PC-3 (cell line): Measurements from ENCODE around the gene OR6C70. TPM values are rescaled to one million over a fixed set of nuclear protein-coding genes. Genes with fewer than 3 reads are reported as not detected.

Experiments
- ATAC-seq: fragments of 200-7000 bp; cut with Tn5 transposase; 2 replicates; pipeline ENCODE4 v1.9.1; 2020; ENCODE audit warnings: mild to moderate bottlenecking, moderate library complexity
- BruUV-seq: library from RNA; stranded (reverse); fragments of 400-500 nt; replicated peaks from 2 replicates; lab custom pipeline; 2021; lab: Mats Ljungman, UMichigan
- CTCF ChIA-PET: fragments of 300-600 bp; sonication (Branson Sonifier 250); formaldehyde crosslinking; loops from one replicate; lab custom pipeline; 2022; ENCODE audit warnings: antibody characterized with exemption; lab: Charles Lee
- POLR2A ChIA-PET: fragments of 300-600 bp; sonication (Branson Sonifier 250); formaldehyde crosslinking; loops from one replicate; lab custom pipeline; 2022; ENCODE audit warnings: antibody characterized with exemption; ENCODE audit not compliant: unreplicated experiment; lab: Charles Lee
- DNase-seq: peaks from one replicate; pipeline ENCODE4 v3.0.0-alpha.2; 2015
- H2AFZ ChIP-seq: fragments of 300-600 bp; sonication (generic); 2 replicates; pipeline ENCODE4 v1.6.0; 2016; ENCODE audit warnings: antibody characterized with exemption, low read length
- H3F3A ChIP-seq: fragments of 300-600 bp; sonication (generic); one replicate; pipeline ENCODE4 v1.6.0; 2017; ENCODE audit warnings: antibody characterized with exemption, low read length, control low read depth, mild to moderate bottlenecking; ENCODE audit not compliant: unreplicated experiment
- H3K27ac ChIP-seq: fragments of 300-600 bp; sonication (generic); 2 replicates; pipeline ENCODE4 v1.5.1; 2016; ENCODE audit warnings: mild to moderate bottlenecking, low read length
- H3K27me3 ChIP-seq: fragments of 300-600 bp; sonication (generic); 2 replicates; pipeline ENCODE4 v1.6.1; 2016; ENCODE audit warnings: low read length, mixed read lengths
- H3K36me3 ChIP-seq: fragments of 300-600 bp; sonication (generic); 2 replicates; pipeline ENCODE4 v1.6.1; 2016; ENCODE audit warnings: low read depth, mixed run types, low read length, mixed read lengths
- H3K4me1 ChIP-seq: fragments of 300-600 bp; sonication (generic); 2 replicates; pipeline ENCODE4 v1.5.1; 2016; ENCODE audit warnings: low read length; ENCODE audit not compliant: insufficient read depth
- H3K4me2 ChIP-seq: fragments of 300-600 bp; sonication (generic); 2 replicates; pipeline ENCODE4 v1.6.0; 2016; ENCODE audit warnings: low read length
- H3K4me3 ChIP-seq: fragments of 300-600 bp; sonication (generic); 2 replicates; pipeline ENCODE4 v1.5.1; 2016; ENCODE audit warnings: mild to moderate bottlenecking, low read length, mixed read lengths
- H3K79me2 ChIP-seq: fragments of 300-600 bp; sonication (generic); 2 replicates; pipeline ENCODE4 v1.6.1; 2017; ENCODE audit warnings: low read length, mixed read lengths
- H3K9ac ChIP-seq: fragments of 300-600 bp; sonication (generic); 2 replicates; pipeline ENCODE4 v1.6.0; 2016; ENCODE audit warnings: mild to moderate bottlenecking, low read length
- H3K9me2 ChIP-seq: fragments of 300-600 bp; sonication (generic); replicated peaks from 2 replicates; pipeline ENCODE4 v1.6.1; 2016; ENCODE audit warnings: mixed run types, low read length, mixed read lengths
- H3K9me3 ChIP-seq: fragments of 300-600 bp; sonication (generic); 2 replicates; pipeline ENCODE4 v1.6.1; 2016; ENCODE audit warnings: low read length, mixed read lengths
- H4K20me1 ChIP-seq: fragments of 300-600 bp; sonication (generic); 2 replicates; pipeline ENCODE4 v1.6.1; 2016; ENCODE audit warnings: low read length, mixed read lengths
- EZH2 ChIP-seq: fragments of 300-600 bp; sonication (generic); IDR thresholded peaks from one replicate; pipeline ENCODE4 v1.6.1; 2017; ENCODE audit warnings: antibody characterized with exemption, mild to moderate bottlenecking, low read length; ENCODE audit not compliant: unreplicated experiment
- EZH2phosphoT487 ChIP-seq: fragments of 300-600 bp; sonication (generic); IDR thresholded peaks from 2 replicates; pipeline ENCODE4 v1.6.1; 2018; ENCODE audit warnings: mild to moderate bottlenecking, antibody characterized with exemption, low read length, borderline replicate concordance
- intact Hi-C: fragments of 100-400 bp; cut with micrococcal nuclease; formaldehyde crosslinking; loops from 2 replicates; pipeline ENCODE4 v1.9.0; 2023
- total RNA-seq: library from RNA; depleted of rRNA; stranded (reverse); fragments of >200 nt; gene quantifications from 2 replicates; pipeline ENCODE4 v1.2.3, GENCODE V29; 2014; rRNA removed
- TF ChIP-seq, protein P1 (sequence below): fragments of 300-600 bp; sonication (generic); conservative IDR thresholded peaks from 2 replicates; pipeline ENCODE4 v1.5.1; 2017; ENCODE audit warnings: antibody characterized with exemption, low read depth, mild to moderate bottlenecking, low read length

OR6C70 gene
- total RNA-seq, 1 experiment from 2014 or later: not detected

DNA sequence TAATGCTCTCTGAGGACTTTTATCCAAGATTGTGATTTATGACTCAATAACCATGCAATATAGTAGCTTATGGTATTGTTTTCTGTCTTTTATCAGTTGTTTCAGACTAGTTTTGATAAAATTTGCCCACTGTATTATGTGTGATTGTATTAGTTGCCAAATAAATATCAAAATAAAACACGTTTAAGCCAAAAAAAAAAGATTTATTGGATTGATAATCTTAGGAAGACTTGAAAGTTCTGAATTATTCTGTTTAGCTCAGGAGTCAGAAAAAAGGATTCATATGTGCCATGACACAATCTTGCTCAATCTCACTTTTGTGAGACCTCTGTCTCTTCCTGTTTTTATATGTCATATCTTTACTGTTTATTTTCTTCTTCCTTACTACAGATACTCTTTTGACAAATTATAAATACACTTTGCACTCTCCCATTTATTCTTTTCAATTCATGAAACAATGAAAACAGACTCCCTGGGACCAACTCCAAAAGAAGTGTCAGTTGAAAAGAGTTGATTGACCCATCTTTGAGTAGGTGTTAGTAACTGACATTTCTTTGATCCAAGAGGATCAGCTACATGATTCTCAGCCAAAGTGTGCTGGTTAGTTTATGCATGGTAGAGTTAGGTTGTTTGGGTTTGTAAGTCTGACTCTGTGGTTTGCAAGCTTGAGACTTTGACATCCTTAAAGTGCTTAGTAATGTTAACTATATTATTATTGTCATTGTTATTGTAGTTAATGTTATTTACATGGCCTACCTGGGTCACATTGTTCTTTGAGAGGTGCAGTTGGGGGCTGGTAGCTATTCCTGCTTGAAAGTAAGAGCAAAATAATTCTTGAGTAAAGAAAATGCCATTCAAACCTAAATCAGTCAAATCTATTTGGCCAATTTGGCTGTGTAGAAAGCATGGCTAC is 41.4 kb downstream of the OR6C70 start:
- CTCF ChIA-PET: no interaction called here
- Histone ChIP-seq H3K4me3 (no peak overlapping the region), H3K9me2 (no peaks in the 10 kb centered on the region), H3K9me3 (no peaks in the 10 kb centered on the region), H2AFZ (no peak overlapping the region), H3K79me2 (no peaks in the 10 kb centered on the region), H3K36me3 (no peaks in the 10 kb centered on the region), H3K4me1 (no peaks in the 10 kb centered on the region), H3K9ac (no peak overlapping the region), H4K20me1 (no peaks in the 10 kb centered on the region), H3F3A (no peaks in the 10 kb centered on the region), H3K4me2 (no peak overlapping the region), H3K27ac (no peak overlapping the region), H3K27me3 (no peaks in the 10 kb centered on the region)
- ATAC-seq (no peak), DNase-seq (no peak)
- intact Hi-C loops: no loop called here
- POLR2A ChIA-PET: no interaction called here
- no TSS peak for BruUV-seq
- TF ChIP-seq, protein P1, sequence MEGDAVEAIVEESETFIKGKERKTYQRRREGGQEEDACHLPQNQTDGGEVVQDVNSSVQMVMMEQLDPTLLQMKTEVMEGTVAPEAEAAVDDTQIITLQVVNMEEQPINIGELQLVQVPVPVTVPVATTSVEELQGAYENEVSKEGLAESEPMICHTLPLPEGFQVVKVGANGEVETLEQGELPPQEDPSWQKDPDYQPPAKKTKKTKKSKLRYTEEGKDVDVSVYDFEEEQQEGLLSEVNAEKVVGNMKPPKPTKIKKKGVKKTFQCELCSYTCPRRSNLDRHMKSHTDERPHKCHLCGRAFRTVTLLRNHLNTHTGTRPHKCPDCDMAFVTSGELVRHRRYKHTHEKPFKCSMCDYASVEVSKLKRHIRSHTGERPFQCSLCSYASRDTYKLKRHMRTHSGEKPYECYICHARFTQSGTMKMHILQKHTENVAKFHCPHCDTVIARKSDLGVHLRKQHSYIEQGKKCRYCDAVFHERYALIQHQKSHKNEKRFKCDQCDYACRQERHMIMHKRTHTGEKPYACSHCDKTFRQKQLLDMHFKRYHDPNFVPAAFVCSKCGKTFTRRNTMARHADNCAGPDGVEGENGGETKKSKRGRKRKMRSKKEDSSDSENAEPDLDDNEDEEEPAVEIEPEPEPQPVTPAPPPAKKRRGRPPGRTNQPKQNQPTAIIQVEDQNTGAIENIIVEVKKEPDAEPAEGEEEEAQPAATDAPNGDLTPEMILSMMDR: no peak
- TF ChIP-seq EZH2phosphoT487: no peak
- no peak for TF ChIP-seq EZH2

DNA sequence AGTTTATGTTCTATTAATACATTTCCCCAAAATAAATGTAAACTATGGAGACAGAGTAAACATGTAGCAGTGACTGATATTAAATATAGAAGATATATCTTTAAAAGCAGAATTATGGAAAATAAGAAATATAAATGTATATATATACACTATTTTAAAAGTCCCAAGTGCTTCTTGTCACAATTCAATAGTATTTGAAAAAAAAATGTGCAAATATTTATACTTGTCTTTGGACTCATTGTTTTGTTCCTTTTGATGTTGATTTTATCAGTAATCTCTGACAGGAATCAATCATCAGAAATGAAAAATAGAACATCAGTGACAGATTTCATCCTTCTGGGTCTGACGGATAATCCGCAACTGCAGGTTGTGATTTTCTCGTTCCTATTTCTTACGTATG is 44.0 kb downstream of the OR6C70 start, which contains the start of gene OR6C76:
Gene OR6C76 (plus strand): TSS at position 301 of the 400 bp plus-strand sequence. CDS start 0 bp downstream, at position 301.
- no peaks in the 10 kb centered on the region for H3K4me1 ChIP-seq
- H3K36me3 ChIP-seq: no peaks in the 10 kb centered on the region
- no peaks in the 10 kb centered on the region for H4K20me1 ChIP-seq
- POLR2A ChIA-PET: no interaction called here
- BruUV-seq: no TSS peak
- H3K4me2 ChIP-seq: no peak within 1 kb of the TSS
- ATAC-seq (no peak), DNase-seq (no peak)
- H3K9me2 ChIP-seq: no peaks in the 10 kb centered on the region
- TF ChIP-seq EZH2phosphoT487: no peak
- CTCF ChIA-PET: no interaction called here
- no peaks in the 10 kb centered on the region for H3K27me3 ChIP-seq
- no peak within 1 kb of the TSS for H3K27ac ChIP-seq
- no peak within 1 kb of the TSS for H2AFZ ChIP-seq
- no peak within 1 kb of the TSS for H3K9ac ChIP-seq
- H3K4me3 ChIP-seq: no peak within 1 kb of the TSS
- H3K79me2 ChIP-seq: no peaks in the 10 kb centered on the region
- H3K9me3 ChIP-seq: no peaks in the 10 kb centered on the region
- H3F3A ChIP-seq: no peaks in the 10 kb centered on the region
- intact Hi-C loops: no loop called here

DNA sequence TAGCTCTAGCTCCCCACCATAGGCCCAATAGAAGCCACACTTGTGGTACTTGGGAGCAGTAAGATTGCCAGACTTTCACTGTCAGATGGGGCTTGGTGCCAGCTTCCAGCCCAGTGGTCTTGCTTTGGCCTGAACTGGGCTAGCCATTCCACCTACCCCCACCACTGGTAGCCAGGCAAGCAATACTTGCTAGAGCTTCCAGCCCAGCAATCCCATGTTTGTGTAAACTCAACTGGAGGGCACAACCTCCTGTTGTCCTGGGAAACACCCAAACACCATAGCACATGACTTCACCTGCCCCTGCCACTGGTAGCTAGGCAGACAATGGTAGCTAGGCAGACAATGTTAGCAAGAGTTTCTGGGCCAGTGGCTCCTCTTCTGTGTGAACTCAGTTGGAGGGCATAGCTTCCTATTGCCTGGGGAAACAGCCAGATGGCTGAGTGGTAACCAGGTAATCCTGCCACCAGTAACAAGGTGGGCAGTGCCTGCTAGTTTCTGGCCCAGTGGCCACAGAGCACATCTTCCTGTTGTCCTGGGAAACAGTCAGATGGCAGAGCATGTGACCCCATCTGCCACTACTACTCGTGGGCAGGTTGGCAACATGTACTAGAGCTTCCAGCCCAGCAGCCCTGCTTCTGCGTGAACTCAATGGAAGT is 49.5 kb downstream of the OR6C70 start:
- TF ChIP-seq EZH2 (no peak), EZH2phosphoT487 (no peak)
- TF ChIP-seq, protein P1: no peak
- Histone ChIP-seq H3K9me3 (no peaks in the 10 kb centered on the region), H3F3A (no peaks in the 10 kb centered on the region), H3K9me2 (no peaks in the 10 kb centered on the region), H3K27ac (no peak overlapping the region), H3K79me2 (no peaks in the 10 kb centered on the region), H3K36me3 (no peaks in the 10 kb centered on the region), H3K4me3 (no peak overlapping the region), H3K27me3 (peaks cover 22% of the 10 kb centered on the region), H3K4me2 (no peak overlapping the region), H2AFZ (no peak overlapping the region), H3K4me1 (no peaks in the 10 kb centered on the region), H4K20me1 (no peaks in the 10 kb centered on the region), H3K9ac (no peak overlapping the region)
- ChIA-PET CTCF (no interaction called here), POLR2A (no interaction called here)
- no TSS peak for BruUV-seq
- ATAC-seq: no peak
- intact Hi-C loops: no loop called here
- DNase-seq: no peak

Other genes starting within 250 kb of the OR6C70 start
- gene OR10A7, start 249.1 kb downstream of the OR6C70 start, total RNA-seq: not detected in 2 replicates
- not detected in 2 replicates for gene OR6C74, start 225.5 kb downstream of the OR6C70 start, total RNA-seq
- gene OR6C6, start 173.6 kb downstream of the OR6C70 start, total RNA-seq: not detected in 2 replicates
- gene OR6C1, start 155.8 kb downstream of the OR6C70 start, total RNA-seq: not detected in 2 replicates
- not detected in 2 replicates for gene OR6C3, start 139.4 kb downstream of the OR6C70 start, total RNA-seq
- gene OR6C75, start 107.2 kb downstream of the OR6C70 start, total RNA-seq: not detected in 2 replicates
- gene OR6C65, start 69.6 kb downstream of the OR6C70 start, total RNA-seq: not detected in 2 replicates
- gene OR6C76, start 43.9 kb downstream of the OR6C70 start, total RNA-seq: not detected in 2 replicates
- not detected in 2 replicates for gene OR6C2, start 26.1 kb downstream of the OR6C70 start, total RNA-seq
- gene OR6C68, start 22.2 kb upstream of the OR6C70 start, total RNA-seq: not detected in 2 replicates
- gene OR6C4, start 79.5 kb upstream of the OR6C70 start, total RNA-seq: not detected in 2 replicates
- not detected in 2 replicates for gene OR2AP1, start 102.3 kb upstream of the OR6C70 start, total RNA-seq
- gene OR10P1, start 166.8 kb upstream of the OR6C70 start, total RNA-seq: not detected in 2 replicates
- 4.4 and 9.7 TPM in 2 replicates for gene ITGA7, start 237.8 kb upstream of the OR6C70 start, total RNA-seq
- gene BLOC1S1, start 245.9 kb upstream of the OR6C70 start, total RNA-seq: 63.5 and 90.8 TPM in 2 replicates